Fibroblast of the aortic adventitia (primary cell): Measurements from ENCODE around the gene LIPG. TPM values are rescaled to one million over a fixed set of nuclear protein-coding genes. Genes with fewer than 3 reads are reported as not detected.

Source experiments
- DNase-seq: peaks from one replicate; pipeline ENCODE4 v3.0.0-alpha.2; 2010; ENCODE audit warnings: low read depth
- H3K4me3 ChIP-seq: 2 replicates; pipeline ENCODE4 v1.5.1; 2011; ENCODE audit warnings: low read depth, mild to moderate bottlenecking, control low read depth, low read length, moderate library complexity
- total RNA-seq: library from RNA; depleted of rRNA; stranded (reverse); fragments of >200 nt; gene quantifications from 2 replicates; pipeline ENCODE4 v1.2.3, GENCODE V29; 2012; ENCODE audit warnings: low replicate concordance
- TF ChIP-seq, protein P1 (sequence below): IDR thresholded peaks from 2 replicates; pipeline ENCODE4 v1.5.1; 2011; ENCODE audit warnings: mild to moderate bottlenecking, low read length, control low read depth, inconsistent platforms; ENCODE audit not compliant: insufficient read depth

Gene LIPG
- total RNA-seq, 1 donor = 2.7 TPM

- TF ChIP-seq, protein P1, sequence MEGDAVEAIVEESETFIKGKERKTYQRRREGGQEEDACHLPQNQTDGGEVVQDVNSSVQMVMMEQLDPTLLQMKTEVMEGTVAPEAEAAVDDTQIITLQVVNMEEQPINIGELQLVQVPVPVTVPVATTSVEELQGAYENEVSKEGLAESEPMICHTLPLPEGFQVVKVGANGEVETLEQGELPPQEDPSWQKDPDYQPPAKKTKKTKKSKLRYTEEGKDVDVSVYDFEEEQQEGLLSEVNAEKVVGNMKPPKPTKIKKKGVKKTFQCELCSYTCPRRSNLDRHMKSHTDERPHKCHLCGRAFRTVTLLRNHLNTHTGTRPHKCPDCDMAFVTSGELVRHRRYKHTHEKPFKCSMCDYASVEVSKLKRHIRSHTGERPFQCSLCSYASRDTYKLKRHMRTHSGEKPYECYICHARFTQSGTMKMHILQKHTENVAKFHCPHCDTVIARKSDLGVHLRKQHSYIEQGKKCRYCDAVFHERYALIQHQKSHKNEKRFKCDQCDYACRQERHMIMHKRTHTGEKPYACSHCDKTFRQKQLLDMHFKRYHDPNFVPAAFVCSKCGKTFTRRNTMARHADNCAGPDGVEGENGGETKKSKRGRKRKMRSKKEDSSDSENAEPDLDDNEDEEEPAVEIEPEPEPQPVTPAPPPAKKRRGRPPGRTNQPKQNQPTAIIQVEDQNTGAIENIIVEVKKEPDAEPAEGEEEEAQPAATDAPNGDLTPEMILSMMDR = no peak
- no peak for DNase-seq
- H3K4me3 ChIP-seq = no peak overlapping the region
Observed at GRCh38 chr18:49591271-49591670, 29.4 kb downstream of the LIPG start.

GRCh38 chr18:49591775-49592174 lies 29.9 kb downstream of the LIPG start:
- TF ChIP-seq, protein P1 = no peak
- no peak overlapping the region for H3K4me3 ChIP-seq
- DNase-seq = no peak

DNA sequence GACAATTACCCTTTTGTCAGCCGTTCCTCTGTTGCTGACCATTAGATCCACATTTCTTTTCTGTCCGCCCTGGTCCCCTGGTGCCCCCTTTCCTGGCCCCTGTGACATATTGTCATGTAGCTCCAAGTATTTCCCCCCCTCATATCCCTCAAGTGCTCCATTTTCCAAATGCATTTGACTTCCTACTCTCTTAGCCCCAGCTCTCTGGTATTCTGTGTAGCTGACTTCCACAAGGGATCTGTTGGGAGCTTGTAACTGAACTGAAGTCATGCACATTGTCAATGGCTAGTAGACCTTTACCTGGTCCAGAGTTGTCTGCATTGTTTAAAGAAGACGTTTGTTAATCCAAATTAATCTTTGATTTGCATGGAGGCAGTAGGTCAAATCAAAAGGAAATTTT lies 34.8 kb downstream of the LIPG start:
- TF ChIP-seq, protein P1 = no peak

DNA sequence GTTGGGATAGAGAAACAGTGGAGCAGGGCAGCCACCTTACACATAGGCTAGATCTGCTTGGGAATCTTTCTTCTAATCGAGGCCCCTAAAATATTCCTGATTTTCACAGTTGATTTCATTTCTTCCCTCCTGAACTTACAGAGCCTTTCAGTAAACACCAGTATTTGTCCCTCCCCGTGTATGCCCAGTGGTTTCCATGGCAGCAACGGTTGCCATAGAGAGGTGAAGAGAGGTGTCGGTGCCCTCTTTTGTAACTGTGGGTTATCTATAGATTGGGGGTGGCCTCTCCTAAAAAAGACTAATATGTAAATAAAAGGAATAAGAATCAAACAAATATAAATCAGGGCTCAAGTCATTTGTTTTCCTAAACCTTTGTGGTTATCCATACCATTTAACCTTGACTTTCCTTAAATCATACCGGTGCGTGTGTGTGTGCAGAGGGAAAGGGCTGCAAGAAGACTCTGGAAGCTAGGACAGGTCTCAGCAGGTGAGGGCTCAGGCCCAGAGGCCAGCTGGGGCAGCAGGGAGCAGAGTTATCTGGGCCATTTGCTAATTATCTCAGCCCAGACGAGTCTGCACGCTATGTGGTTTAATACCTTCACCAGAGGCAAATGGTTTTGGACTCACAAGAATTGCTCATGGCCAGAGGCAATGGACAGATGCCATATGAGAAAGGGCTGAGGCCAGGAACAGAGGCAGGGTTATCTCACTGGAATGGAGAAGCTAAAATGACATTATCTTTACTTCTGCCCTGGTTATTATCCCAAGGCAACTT lies 35.5 kb downstream of the LIPG start:
- TF ChIP-seq, protein P1 = no peak

More for the DNA sequence above, 34.8 kb downstream of the LIPG start:
- no peak for DNase-seq
- H3K4me3 ChIP-seq = no peak overlapping the region

DNA sequence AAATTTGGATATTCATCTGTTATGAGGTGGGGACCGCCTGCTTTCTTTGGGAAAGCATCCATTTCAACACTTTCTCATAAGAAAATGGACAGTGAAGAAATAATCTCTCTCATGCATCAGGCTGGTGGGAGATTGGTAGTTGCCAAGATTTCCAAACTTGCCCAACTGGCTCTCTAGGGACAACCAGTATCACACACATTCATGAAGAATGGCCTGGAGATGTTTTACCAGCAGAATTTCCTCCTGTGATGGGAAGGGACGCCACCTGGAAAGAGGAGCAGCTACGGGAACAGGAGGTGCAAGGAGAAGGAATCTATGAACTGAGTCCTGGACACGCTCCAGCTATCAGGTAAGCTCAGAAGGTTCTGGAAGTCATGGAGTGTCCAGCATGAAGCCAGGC lies 39.4 kb downstream of the LIPG start:
- H3K4me3 ChIP-seq = no peak overlapping the region
- TF ChIP-seq, protein P1 = no peak
- DNase-seq = peak; percentile 10

More for the DNA sequence above, 35.5 kb downstream of the LIPG start:
- DNase-seq = peak; percentile 30
- H3K4me3 ChIP-seq = no peak overlapping the region

- TF ChIP-seq, protein P1 = no peak
Observed at GRCh38 chr18:49608366-49609255, 46.8 kb downstream of the LIPG start.

More at GRCh38 chr18:49608366-49609255, 46.8 kb downstream of the LIPG start:
- no peak overlapping the region for H3K4me3 ChIP-seq
- DNase-seq = no peak
